ENCODE results near the gene SIGLEC10.
A peak's percentile ranks its signal among the peaks of the same experiment; 100 is the strongest.
"Not testable (repeated sequence)": the region's sequence is repeated elsewhere in the genome, so short reads cannot be mapped to it uniquely, and the experiment has no call there.

SIGLEC10 gene, protein sequence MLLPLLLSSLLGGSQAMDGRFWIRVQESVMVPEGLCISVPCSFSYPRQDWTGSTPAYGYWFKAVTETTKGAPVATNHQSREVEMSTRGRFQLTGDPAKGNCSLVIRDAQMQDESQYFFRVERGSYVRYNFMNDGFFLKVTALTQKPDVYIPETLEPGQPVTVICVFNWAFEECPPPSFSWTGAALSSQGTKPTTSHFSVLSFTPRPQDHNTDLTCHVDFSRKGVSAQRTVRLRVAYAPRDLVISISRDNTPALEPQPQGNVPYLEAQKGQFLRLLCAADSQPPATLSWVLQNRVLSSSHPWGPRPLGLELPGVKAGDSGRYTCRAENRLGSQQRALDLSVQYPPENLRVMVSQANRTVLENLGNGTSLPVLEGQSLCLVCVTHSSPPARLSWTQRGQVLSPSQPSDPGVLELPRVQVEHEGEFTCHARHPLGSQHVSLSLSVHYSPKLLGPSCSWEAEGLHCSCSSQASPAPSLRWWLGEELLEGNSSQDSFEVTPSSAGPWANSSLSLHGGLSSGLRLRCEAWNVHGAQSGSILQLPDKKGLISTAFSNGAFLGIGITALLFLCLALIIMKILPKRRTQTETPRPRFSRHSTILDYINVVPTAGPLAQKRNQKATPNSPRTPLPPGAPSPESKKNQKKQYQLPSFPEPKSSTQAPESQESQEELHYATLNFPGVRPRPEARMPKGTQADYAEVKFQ

DNA sequence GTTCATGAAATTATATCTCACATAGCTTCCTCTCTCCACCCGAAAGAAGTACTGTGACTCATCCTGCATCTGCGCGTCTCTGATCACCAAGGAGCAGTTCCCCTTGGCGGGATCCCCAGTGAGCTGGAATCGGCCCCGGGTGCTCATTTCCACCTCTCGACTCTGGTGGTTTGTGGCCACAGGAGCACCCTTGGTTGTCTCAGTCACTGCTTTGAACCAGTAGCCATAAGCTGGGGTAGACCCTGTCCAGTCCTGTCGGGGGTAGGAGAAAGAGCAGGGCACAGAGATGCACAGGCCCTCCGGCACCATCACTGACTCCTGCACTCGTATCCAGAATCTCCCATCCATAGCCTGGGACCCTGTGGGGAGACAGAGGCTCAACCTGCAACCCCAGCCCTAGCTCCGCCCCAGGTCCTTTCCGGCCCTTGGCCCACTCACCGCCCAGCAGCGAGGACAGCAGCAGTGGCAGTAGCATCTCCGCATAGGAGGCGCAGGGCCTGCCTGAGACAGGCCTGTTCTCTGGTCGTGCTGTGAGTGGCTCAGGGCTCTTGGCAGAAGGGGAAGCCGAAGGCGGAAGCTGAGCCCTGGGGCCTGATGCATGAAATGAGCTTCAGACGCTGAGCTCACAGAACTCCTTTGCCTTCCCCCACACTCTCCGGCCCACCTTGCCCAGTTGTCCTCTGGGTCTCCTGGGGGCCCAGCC is at the start of gene SIGLEC10:
SIGLEC10 (minus strand) TSS at position 536 of the 703 bp plus-strand sequence; CDS start at position 475, 61 bp downstream.
- DNase-seq (ENCODE audit: low read depth in 3 of 3): no peak

DNA sequence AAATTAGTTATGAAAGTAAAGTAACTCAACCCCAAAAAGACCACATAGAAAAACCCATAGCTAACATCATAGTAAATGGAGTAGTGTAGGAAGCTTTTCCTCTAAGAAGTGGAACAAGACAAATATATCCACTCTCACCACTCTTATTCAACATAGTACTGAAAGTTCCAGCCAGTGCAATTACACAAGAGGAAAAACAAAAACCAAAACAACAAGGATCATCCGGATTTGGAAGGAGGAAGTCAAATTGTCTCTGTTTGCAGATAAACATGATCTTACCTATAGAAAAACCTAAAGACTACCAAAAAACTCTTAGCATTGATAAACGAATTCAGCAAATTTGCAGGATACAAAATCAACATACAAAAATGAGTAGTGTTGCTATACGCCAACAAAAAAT is 49.3 kb upstream of the SIGLEC10 start:
- DNase-seq (ENCODE audit: low read depth in 3 of 3): no peak

DNA sequence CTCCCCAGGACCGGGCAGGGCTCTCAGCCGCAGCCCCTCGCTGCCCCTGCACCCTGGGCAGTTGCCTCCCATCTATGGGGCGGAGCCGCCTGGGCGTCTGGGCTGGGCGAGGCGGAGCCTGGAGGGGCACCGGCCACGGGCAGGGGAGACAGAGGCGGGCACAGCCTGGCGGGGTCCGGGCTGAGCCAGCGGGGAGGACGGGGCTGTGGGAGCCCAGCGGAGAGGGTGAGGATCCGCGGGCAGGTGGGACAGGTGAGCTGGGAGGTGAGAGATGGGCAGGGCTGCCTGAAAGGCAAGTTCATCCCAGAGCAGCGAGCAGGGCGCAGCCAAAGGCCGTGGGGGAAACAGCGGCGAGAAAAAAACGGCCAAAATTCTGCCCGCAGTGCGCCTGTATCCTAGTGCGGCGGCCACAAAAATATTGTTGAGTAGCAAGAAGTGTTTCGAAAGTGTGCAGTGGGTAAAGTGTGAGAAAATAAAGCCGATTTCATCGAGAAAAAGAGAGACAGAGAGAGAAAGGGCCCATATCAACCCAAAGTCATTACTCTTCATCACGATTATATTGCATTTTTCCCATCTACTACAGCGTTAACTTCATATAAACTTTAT is 46.6 kb upstream of the SIGLEC10 start:
- DNase-seq (ENCODE audit: low read depth in 3 of 3): not testable (repeated sequence)

DNA sequence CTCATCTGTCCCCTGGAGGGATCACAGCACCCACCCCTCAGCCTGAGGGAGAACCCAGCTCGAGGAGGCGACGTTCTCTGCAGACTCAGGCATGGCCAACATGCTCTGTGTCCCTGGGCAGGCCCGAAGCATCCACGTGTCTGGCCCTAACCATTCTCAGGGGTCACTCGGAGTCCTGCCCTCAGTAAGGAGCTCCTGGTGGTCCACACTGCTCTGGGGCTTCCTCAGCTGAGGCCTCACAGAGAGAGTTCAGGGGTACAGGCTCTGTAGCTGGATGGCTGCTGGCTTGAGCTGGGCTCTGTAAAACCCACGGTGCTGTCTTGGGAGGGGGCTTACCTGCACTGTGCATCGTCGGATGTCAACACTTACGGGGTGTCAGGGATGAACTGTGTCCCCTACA is 45.2 kb upstream of the SIGLEC10 start:
- DNase-seq (ENCODE audit: low read depth in 3 of 3): no peak

DNA sequence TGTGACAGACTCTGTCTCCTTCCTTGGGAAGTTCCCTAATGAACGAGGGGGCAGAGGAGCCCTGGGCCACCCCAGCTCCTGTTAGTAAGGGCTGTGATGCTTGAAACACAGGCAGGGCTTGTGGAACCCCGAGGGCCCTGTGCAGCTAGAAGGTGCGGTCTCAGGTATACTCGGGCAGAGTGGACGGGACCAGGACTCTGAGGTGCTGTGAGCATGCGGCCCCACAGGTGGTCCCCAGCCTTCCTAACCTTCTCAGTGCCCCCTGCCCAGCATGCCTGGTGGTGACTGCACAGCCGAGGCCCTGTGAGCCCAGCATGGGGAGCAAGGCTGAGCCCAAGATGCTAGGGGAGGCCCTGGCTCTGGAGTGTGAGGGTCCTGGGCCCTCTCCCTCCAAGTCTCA is 44.8 kb upstream of the SIGLEC10 start:
- no peak for DNase-seq (ENCODE audit: low read depth in 3 of 3)

DNA sequence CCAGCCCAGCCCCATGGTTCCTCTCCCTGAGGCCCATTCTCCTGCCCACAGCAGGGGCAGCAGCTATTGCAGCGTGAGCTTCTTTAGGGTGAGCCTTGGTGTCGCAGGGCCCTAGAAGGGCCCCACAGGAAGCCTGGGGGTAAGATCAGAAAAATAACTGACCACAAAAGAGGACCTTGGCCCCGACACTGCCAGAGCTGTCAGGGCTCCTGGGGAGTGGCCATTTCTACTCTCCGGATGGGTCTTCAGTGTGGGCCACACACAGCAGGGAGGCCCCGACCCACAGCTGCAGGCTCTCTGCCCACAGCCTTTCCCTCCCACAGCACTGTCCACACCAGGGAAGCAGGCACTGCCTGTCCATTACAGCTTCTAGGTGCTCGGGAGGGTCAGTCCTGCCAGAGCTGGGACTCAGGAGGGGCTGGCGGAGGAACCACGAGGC is 44.3 kb upstream of the SIGLEC10 start:
- no peak for DNase-seq (ENCODE audit: low read depth in 3 of 3)

DNA sequence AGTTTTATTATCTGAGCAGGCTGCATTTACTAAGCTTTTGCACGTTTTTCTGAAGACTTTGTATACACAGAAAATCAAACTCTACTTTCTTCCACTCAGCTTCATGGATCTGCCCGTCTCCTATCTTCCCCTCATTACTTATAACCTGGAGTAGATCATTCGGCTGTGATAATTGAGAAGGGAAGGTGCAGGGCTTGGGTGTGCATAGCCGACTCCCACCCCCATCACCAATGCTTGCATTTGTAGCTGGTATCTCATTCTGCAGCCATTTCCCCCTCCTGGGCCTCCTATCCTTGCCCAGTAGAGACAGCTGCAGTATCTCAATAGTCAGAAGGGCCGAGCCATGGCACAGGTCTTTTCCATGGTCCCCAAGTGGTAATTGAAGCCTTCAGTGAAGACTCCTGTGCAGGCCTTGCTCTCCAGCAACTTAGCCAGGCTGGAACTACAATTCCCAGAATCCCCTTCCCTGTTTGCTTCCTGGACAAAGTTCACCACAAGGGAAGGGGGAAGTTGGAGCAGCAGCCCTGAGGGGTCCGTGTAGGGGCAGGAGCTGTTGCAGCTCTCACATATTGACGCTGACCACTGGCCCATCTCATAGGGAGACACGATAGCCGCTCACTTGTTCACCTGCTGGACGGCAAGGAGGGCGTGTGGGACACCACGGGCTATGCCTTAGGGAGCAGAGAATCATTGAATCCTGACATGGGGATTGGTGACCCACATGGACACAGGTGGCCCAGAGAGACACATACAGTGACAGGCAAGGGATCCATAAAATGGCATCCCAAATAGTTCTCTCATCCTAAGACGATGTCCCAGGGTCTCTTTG is 42.9 kb upstream of the SIGLEC10 start:
- no peak for DNase-seq (ENCODE audit: low read depth in 3 of 3)

DNA sequence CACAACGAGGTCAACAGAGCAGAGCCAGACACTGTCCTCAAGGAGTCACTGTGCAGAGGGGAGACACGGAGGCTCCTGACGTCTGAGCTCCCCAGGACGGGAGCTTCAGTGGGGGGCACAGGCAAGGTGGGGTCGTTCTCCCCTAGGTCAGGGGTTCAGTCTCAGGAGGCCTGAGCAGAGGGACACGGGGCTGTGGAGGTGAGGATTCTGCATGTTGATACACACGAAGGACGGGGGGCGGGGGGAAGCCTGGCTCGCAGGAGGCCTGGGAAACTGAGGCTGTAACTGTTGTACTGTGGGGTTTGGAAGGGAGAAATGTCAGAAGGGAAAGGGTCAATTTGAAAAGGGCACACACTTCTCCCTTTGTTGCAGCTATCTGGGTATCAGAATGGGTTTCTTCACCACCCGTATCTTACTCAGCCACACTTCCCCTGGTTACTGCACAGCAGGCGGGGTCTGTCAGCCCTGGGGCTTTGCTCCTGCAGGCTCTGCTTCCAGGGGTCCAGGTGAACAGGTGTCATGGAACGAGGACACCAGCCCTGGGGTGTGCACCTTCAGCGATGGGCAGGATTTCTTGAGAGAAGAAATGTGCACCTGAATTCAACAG is 41.6 kb upstream of the SIGLEC10 start:
- no peak for DNase-seq (ENCODE audit: low read depth in 3 of 3)

DNA sequence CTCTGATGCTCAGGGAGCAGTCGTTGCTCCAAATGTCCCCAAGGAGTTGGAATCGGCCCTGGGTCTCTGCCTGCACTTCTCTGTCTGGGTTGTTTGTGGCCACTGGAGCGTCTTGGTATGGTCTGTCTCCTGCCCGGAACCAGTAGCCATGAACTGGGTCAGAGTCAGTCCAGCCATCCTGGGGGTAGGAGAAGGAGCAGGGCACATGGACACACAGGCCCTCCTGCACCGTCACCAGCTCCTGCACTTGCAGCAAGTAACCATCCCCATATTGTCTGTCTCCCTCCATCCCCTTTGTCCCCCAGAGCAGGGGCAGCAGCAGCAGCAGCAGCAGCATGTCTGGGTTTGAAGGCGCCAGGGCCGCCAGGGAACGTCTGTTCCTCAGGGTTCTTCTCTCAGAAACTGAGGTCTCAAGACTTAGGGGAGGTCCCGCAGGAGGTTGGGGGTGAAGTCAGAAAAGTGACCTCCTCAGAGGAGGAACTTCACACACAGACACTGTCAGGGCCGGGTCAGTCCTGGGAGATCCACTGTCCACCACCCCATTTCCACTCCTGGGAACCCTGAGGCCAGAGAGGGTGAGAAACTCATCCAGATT is 40.7 kb upstream of the SIGLEC10 start, which contains the start of gene SIGLEC8:
SIGLEC8 (minus strand) TSS at position 404 of the 595 bp plus-strand sequence; CDS start at position 337, 67 bp downstream.
- no peak for DNase-seq (ENCODE audit: low read depth in 3 of 3)

DNA sequence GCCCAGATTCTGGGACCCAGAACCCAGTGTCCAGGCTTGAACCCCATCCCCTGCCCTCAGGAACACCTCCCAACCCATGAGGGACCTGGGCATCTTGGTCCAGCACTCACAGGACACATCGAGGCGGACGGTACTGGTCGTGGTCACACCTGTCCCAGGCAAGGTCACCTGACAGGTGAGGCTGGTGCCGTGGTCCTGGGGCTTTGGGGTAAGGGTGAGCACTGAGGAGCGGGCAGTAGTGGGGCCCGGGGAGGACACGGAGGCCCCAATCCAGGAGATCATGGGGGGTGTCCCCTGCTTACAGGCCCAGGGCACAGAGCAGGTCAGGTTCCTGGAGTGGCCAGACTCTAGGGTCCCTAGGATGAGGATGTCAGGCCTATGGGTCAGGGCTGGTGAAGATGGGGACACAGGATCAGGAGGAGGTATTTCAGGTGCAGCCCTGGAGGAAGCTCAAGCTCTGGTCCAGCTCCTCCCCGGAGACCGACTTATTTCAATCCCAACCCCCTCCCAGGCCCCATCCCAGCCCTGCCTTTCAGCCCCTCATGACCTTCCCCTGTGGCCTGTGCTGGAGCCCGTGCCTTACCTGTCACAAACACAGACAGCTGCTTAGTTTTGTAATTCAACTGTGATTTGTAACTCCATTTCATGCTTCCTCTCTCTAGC is 40.0 kb upstream of the SIGLEC10 start:
- no peak for DNase-seq (ENCODE audit: low read depth in 3 of 3)

DNA sequence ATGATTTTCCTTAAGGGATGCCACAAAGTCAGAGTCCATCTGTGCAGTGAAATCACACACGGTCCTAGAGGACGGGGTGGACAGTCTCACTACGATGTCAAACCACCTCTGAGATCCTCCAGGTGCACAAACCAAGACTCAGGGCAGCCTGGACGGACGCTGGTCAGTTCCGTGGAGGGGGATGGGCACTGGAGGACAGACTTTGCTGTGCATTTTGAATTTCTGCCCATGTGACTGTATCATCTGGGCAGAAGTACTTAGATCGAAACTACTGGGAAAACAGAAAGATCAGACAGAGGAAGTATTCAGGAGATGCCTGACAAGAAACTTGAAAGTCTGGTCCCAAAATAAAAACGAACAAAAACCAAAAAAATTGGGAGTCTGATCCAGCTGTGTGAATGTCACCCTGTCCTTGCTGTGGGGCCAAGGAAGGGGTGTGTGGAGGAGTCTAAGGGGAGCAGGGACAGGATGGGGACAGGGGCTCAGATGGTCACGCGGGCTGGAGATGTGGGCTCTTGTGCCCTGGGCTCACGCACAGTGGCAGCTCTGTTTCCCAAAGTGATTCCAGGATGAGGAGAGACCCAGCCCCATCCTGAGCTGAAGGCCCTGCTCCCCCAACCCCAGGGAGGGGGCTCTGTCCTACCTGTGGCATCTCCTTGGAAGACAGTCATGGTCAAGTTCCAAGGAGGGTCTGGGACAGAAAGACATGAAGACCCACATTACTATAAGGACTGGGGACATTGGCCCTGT is 39.3 kb upstream of the SIGLEC10 start:
- DNase-seq (ENCODE audit: low read depth in 3 of 3): no peak

DNA sequence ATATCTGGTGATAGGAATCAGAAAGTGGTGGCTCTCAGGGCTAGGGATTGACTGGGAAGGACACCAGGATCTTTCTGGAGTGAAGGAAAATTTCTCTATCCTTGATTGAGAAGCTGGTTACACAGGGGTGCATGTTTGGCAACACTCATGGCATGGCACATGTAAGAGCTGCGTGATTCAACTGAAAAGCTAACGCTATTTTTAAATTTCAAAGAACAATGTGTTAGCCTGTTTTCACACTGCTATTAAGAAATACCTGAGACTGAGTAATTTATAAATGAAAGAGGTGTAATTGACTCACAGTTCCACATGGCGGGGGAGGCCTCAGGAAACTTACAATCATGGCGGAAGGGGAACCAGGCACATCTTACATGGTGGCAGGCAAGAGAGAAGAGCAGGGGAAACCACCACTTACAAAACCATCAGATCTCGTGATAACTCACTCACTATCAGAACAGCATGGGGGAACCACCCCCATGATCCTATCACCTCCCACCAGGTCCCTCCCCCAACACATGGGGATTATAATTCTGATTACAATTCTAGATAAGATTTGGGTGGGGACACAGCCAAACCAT is 33.4 kb upstream of the SIGLEC10 start:
- peak in 2 of 3 experiments; percentile 36 to 41 for DNase-seq (ENCODE audit: low read depth in 3 of 3)

DNA sequence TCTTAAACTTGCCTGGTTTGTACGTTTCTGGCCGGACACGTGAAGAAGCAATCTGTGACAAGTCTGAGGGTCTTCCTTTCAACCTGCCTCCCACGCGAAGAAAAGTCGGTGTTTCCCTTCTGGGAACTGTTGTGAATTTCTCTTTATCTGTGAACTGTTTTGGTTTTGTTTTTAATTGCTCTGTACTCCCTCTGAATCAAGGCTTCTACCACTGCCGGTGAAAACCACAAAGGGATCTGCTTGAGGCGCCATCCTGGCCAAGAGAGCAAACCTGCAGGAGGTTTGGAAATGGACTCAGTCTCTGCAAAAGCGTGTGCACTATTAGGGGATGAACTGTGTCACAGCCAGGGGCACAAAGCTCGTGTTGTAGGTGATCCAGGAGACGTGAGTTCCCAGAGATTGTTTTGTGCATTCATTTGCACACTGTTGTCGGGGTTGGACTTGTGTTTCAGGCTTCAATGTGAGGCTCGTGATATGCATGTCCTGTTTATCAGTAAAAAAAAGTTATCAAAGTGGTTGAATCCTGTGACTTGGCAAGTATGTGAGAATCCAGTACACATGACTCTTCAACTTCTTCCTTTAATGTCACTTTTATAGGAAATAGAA is 31.1 kb upstream of the SIGLEC10 start:
- DNase-seq (ENCODE audit: low read depth in 3 of 3): peak in 1 of 3 experiments; percentile 39

DNA sequence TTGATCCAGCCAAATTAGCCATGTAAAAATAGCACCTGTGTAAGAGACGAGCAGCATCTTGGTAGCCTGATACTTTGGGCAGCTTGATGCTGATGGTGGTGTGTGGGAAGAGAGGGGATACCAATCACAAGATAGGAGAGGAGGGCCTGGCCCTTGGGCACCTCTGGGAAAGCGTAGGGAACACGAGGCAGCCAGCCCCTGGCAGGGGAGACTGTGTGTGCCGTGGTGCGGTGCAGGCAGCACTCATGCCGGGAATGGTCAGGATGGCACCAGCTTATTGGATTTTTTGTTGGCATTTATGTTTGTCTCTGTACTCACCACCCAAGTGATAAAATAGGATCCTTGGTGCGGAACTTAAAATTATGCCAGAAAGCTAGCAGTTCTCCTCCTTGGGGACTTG is 30.6 kb upstream of the SIGLEC10 start:
- no peak for DNase-seq (ENCODE audit: low read depth in 3 of 3)

DNA sequence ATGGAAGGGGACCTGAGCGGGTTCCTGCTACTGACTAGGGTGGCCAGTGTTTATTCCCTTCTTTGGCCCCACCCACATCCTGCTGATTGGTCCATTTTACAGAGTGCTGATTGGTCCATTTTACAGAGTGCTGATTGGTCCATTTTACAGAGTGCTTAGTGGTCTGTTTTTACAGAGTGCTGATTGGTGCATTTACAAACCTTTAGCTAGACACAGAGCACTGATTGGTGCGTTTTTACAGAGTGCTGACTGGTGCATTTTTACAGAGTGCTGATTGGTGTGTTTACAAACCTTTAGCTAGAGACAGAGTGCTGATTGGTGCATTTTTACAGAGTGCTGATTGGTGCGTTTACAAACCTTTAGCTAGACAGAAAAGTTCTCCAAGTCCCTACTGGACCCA is 30.1 kb upstream of the SIGLEC10 start:
- DNase-seq (ENCODE audit: low read depth in 3 of 3): not testable (repeated sequence)

DNA sequence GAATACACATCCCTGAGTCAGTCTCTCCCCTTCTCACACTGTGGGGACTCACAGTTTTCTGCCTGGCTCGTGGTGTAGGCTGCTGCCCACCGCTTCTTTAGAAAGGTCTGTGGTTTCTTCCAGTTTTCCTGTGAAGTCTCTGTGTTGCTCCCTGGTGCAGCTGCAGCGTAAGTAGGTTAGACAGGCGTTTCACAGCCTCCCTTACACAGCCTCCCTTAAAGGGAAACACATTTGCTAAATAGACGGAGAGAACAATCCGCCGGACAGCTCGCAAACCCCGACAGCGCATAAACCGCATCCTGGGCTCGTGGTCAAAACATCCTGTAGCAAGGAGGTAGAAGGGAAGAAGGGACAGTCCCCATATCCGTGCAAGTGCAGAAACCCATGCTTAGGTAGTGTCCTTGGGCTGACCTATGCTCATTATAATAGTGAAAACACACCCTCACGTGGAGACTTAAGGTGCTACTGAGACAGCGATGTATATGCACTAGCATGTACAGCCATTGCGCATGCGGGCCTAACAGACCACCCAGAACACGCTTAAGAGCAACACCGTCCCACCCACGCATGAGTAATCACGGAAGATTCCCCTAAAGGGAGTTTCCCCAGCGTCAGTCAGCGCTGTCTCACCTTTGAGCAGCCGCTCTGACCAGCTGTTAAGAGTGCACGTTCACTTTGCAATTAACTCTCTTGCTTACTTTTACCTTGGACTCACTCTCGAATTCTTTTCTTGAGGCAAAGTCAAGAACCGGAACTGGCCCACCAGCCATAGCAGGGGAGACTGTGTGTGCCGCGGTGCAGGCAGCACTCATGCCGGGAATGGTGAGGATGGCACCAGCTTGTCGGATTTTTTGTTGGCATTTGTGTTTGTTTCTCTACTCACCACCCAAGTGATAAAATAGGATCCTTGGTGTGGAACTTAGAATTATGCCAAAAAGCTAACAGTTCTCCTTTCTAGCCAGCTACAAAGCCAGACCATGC is 24.3 kb upstream of the SIGLEC10 start:
- peak; percentile 55 to 85 (median 77) for DNase-seq (ENCODE audit: low read depth in 3 of 3)

All from stimulated activated CD4-positive, alpha-beta T cell treated with anti-CD3 and anti-CD28 coated beads, TNF-alpha, amount 100 ng/mL, for 4 hours (primary cell).